ENCODE results near the gene PRPH.

DNA sequence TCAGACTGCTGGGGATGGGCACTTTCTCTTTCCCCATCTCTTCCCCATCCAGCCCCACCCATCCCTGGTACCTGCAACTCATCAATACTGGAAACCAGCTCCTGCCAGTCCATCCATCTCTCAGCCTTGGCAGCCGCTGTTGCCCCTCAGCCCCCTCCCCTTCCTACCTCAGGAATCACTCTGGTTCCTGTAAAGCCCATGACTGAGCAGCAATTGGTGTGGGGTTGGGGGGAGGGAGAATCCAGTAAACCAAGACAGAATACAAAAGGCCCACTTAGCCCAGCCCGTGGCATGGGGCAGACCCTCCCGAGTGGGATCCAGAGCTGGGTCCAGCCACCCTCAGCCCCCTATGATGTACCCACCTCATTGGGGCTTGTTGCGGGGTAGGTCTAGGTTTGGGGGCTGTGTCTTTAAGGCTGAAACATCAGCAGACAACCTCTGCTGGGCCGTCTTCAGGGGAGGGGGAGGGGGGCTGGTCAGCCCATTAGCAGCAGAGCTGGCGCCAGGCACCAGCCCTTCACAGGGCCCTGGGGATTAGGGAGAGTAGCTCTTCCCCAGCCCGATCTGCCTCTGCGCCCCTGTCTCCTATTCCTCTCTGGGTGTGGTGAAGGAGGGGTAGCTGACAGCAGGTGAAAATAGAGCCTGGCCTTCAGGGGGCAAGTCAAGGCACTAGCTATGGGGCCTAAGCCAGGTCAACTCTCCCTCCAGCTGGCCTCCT is 702 bp upstream of the PRPH start:
- TF ChIP-seq POLR2A (IDR thresholded peaks at IDR 0.05; ENCODE audit: control extremely low read depth in 1 of 2, low read depth in 2 of 2, low read length in 2 of 2) (no peak), TAF1 (IDR thresholded peaks at IDR 0.05; ENCODE audit: low read depth, low read length) (no peak), GABPA (IDR thresholded peaks at IDR 0.05; ENCODE audit: borderline replicate concordance, insufficient read depth, low read length) (no peak), EZH2 (IDR thresholded peaks at IDR 0.05; ENCODE audit: low read depth, low read length, severe bottlenecking) (no peak), CHD2 (IDR thresholded peaks at IDR 0.05; ENCODE audit: low read length) (no peak), RAD21 (IDR thresholded peaks at IDR 0.05 in 1 of 2, conservative IDR thresholded peaks at IDR 0.05 in 1 of 2; ENCODE audit: low read depth in 2 of 2, low read length in 2 of 2) (no peak)
- TF ChIP-seq, protein P1, sequence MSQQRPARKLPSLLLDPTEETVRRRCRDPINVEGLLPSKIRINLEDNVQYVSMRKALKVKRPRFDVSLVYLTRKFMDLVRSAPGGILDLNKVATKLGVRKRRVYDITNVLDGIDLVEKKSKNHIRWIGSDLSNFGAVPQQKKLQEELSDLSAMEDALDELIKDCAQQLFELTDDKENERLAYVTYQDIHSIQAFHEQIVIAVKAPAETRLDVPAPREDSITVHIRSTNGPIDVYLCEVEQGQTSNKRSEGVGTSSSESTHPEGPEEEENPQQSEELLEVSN (IDR thresholded peaks at IDR 0.05) = no peak
- TF ChIP-seq, protein P2, sequence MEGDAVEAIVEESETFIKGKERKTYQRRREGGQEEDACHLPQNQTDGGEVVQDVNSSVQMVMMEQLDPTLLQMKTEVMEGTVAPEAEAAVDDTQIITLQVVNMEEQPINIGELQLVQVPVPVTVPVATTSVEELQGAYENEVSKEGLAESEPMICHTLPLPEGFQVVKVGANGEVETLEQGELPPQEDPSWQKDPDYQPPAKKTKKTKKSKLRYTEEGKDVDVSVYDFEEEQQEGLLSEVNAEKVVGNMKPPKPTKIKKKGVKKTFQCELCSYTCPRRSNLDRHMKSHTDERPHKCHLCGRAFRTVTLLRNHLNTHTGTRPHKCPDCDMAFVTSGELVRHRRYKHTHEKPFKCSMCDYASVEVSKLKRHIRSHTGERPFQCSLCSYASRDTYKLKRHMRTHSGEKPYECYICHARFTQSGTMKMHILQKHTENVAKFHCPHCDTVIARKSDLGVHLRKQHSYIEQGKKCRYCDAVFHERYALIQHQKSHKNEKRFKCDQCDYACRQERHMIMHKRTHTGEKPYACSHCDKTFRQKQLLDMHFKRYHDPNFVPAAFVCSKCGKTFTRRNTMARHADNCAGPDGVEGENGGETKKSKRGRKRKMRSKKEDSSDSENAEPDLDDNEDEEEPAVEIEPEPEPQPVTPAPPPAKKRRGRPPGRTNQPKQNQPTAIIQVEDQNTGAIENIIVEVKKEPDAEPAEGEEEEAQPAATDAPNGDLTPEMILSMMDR (IDR thresholded peaks at IDR 0.05; ENCODE audit: control extremely low read depth in 1 of 3, insufficient read depth in 1 of 3, low read depth in 1 of 3, low read length in 3 of 3) = no peak
- TF ChIP-seq, protein P3, sequence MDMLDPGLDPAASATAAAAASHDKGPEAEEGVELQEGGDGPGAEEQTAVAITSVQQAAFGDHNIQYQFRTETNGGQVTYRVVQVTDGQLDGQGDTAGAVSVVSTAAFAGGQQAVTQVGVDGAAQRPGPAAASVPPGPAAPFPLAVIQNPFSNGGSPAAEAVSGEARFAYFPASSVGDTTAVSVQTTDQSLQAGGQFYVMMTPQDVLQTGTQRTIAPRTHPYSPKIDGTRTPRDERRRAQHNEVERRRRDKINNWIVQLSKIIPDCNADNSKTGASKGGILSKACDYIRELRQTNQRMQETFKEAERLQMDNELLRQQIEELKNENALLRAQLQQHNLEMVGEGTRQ (IDR thresholded peaks at IDR 0.05; ENCODE audit: low read length) = no peak

Data from H1 (cell line).